AG09319 (cell line): ENCODE measurements around the gene LRRC71.

Experiments
- DNase-seq: peaks from one replicate; pipeline ENCODE4 v3.0.0-alpha.2; 2010; ENCODE audit warnings: low read depth; ENCODE audit errors: extremely low read depth
- TF ChIP-seq, protein P1 (sequence below): IDR thresholded peaks from 2 replicates; pipeline ENCODE4 v1.5.1; 2011; ENCODE audit warnings: low read depth, mild to moderate bottlenecking, inconsistent platforms, low read length, moderate library complexity

The LRRC71 gene

GRCh38 chr1:156908541-156908940 lies 11.9 kb upstream of the LRRC71 start:
- TF ChIP-seq, protein P1, sequence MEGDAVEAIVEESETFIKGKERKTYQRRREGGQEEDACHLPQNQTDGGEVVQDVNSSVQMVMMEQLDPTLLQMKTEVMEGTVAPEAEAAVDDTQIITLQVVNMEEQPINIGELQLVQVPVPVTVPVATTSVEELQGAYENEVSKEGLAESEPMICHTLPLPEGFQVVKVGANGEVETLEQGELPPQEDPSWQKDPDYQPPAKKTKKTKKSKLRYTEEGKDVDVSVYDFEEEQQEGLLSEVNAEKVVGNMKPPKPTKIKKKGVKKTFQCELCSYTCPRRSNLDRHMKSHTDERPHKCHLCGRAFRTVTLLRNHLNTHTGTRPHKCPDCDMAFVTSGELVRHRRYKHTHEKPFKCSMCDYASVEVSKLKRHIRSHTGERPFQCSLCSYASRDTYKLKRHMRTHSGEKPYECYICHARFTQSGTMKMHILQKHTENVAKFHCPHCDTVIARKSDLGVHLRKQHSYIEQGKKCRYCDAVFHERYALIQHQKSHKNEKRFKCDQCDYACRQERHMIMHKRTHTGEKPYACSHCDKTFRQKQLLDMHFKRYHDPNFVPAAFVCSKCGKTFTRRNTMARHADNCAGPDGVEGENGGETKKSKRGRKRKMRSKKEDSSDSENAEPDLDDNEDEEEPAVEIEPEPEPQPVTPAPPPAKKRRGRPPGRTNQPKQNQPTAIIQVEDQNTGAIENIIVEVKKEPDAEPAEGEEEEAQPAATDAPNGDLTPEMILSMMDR: no peak
- no peak for DNase-seq

DNA sequence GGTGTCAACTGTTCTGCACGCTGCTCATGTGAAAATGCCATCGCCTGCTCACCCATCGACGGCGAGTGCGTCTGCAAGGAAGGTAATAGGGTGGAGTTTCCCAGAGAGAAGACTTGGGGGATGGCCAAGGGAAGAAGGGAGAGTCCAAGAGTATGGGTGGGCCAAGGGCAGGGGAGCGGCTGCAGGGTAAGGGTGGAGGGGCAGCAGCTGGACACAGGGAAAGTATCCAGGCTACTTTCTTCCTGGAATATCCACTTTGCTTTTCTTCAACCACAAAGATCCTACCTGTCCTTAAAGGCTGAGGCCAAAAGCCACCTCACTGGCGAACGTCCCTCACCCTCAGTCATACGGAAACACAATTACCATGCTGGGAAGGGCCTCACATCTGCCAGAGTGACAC lies 11.5 kb upstream of the LRRC71 start:
- DNase-seq: no peak
- TF ChIP-seq, protein P1: no peak

DNA sequence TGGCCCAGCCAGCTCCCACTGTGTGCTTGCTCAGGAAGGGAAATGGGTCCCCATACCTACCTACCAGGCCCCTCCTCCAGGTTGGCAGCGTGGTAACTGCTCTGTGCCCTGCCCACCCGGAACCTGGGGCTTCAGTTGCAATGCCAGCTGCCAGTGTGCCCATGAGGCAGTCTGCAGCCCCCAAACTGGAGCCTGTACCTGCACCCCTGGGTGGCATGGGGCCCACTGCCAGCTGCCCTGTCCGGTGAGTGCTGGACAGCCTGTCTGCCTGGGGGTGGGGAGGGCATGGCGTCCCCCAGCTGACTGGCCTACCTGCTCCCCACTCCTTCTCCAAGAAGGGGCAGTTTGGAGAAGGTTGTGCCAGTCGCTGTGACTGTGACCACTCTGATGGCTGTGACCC lies 10.8 kb upstream of the LRRC71 start:
- TF ChIP-seq, protein P1: no peak
- DNase-seq: no peak

- DNase-seq: no peak
- TF ChIP-seq, protein P1: peak; percentile 63
These were observed 10.1 kb upstream of the LRRC71 start for GRCh38 chr1:156910309-156910782.

DNA sequence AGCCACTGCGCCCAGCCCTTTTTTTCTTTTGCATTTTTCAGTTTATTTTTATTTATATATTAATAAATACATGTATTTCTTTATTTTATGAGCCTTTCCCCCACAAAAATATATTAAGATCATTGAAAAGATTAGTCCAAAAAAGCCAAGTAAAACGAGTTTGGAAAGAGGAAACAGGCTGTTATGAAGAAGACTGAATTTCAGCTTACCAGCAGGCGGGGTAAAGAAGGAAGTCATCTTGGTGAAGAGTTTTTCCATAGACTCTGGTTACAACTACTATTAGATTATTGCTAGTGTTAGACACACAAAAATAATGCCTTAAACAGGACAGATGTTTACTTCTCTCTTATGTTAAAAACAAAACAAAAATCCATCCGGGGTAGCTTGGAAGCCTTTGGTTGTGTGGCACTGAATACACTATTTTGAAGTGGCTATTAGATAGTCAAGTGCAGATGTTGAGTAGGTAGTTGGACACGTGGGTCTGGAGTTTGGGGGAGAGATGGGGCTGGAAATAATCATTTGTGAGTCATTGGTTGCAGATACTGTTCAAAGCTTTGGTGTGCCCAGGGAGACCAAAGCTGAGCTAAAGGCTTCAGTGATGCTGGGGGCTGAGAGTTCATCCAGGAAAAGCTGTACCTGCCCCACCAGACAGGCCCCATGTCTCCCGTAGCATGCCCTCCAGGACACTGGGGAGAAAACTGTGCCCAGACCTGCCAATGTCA lies 8.7 kb upstream of the LRRC71 start:
- DNase-seq: no peak
- TF ChIP-seq, protein P1: no peak

GRCh38 chr1:156912310-156912709 lies 8.1 kb upstream of the LRRC71 start:
- no peak for DNase-seq
- TF ChIP-seq, protein P1: no peak

- DNase-seq: no peak
- TF ChIP-seq, protein P1: no peak
These were observed 7.3 kb upstream of the LRRC71 start for GRCh38 chr1:156912861-156913808.
